SU-DHL-6 (cell line): Measurements from ENCODE around the gene FAAP100.

Experiments used
- H2AFZ ChIP-seq: fragments of 200-600 bp; sonication (generic); 2 replicates; pipeline ENCODE4 v1.6.1; 2014; ENCODE audit warnings: low read depth, mild to moderate bottlenecking, moderate library complexity, mixed read lengths, antibody characterized with exemption, low read length; ENCODE audit not compliant: severe bottlenecking
- H3F3A ChIP-seq: fragments of 200-600 bp; shearing (Covaris generic); 2 replicates; pipeline ENCODE4 v1.6.0; 2016; ENCODE audit warnings: antibody characterized with exemption, mild to moderate bottlenecking; ENCODE audit not compliant: insufficient read depth
- H3K27ac ChIP-seq: fragments of 200-600 bp; sonication (generic); 2 replicates; pipeline ENCODE4 v1.5.1; 2016; ENCODE audit warnings: low read depth, mild to moderate bottlenecking, low read length, moderate library complexity, mixed read lengths
- H3K27me3 ChIP-seq: fragments of 200-600 bp; sonication (generic), shearing (Covaris generic); 2 replicates; pipeline ENCODE4 v1.6.0; 2014; ENCODE audit warnings: mild to moderate bottlenecking, low read length
- H3K36me3 ChIP-seq: fragments of 200-600 bp; sonication (generic); 2 replicates; pipeline ENCODE4 v1.6.1; 2014; ENCODE audit warnings: mild to moderate bottlenecking, low read length, mixed read lengths
- H3K4me2 ChIP-seq: fragments of 300-600, 200-600 bp; shearing (Covaris generic), sonication (generic); 2 replicates; pipeline ENCODE4 v1.6.0; 2014; ENCODE audit warnings: low read length, low read depth, mild to moderate bottlenecking; ENCODE audit not compliant: poor library complexity, severe bottlenecking
- H3K4me3 ChIP-seq: fragments of 200-600 bp; sonication (generic); 2 replicates; pipeline ENCODE4 v1.5.1; 2014; ENCODE audit warnings: antibody characterized with exemption, low read length, mild to moderate bottlenecking, mixed read lengths; ENCODE audit not compliant: insufficient read depth, poor library complexity, severe bottlenecking
- H3K79me2 ChIP-seq: fragments of 200-600 bp; sonication (generic); 2 replicates; pipeline ENCODE4 v1.6.1; 2014; ENCODE audit warnings: mild to moderate bottlenecking, low read length, moderate library complexity; ENCODE audit not compliant: insufficient read depth
- H3K9ac ChIP-seq: fragments of 200-600 bp; sonication (generic); 2 replicates; pipeline ENCODE4 v1.7.0; 2014; ENCODE audit warnings: mild to moderate bottlenecking, low read length
- H3K9me2 ChIP-seq: fragments of 200-600 bp; sonication (generic); replicated peaks from 2 replicates; pipeline ENCODE4 v1.6.1; 2014; ENCODE audit warnings: low read length; ENCODE audit not compliant: insufficient read depth
- H3K9me3 ChIP-seq: fragments of 200-600 bp; sonication (generic); 2 replicates; pipeline ENCODE4 v1.6.1; 2014; ENCODE audit warnings: low read length, mixed read lengths; ENCODE audit not compliant: insufficient read depth
- H4K20me1 ChIP-seq: fragments of 200-600 bp; sonication (generic); 2 replicates; pipeline ENCODE4 v1.6.1; 2014; ENCODE audit warnings: low read depth, mild to moderate bottlenecking, antibody characterized with exemption, low read length, moderate library complexity, mixed read lengths
- CTCF ChIP-seq: fragments of 200-600 bp; sonication (generic); IDR thresholded peaks from one replicate; pipeline ENCODE4 v1.5.1; 2017; ENCODE audit warnings: antibody characterized with exemption, mild to moderate bottlenecking, low read length, moderate library complexity; ENCODE audit not compliant: insufficient read depth, poor library complexity, severe bottlenecking
- EZH2phosphoT487 ChIP-seq: fragments of 200-600 bp; sonication (generic), shearing (Covaris generic); conservative IDR thresholded peaks from 2 replicates; pipeline ENCODE4 v1.6.1; 2018; ENCODE audit warnings: mild to moderate bottlenecking, antibody characterized with exemption, low read length, moderate library complexity, mixed read lengths

Gene FAAP100

GRCh38 chr17:81577278-81578000 is 25.3 kb upstream of the FAAP100 start:
- H3K4me3 ChIP-seq = no peak overlapping the region
- no peaks in the 10 kb centered on the region for H3K9me3 ChIP-seq
- no peaks in the 10 kb centered on the region for H4K20me1 ChIP-seq
- no peak overlapping the region for H3K27ac ChIP-seq
- no peak overlapping the region for H3K4me2 ChIP-seq
- H3K36me3 ChIP-seq = no peaks in the 10 kb centered on the region
- no peak overlapping the region for H3K9ac ChIP-seq
- H3F3A ChIP-seq = no peaks in the 10 kb centered on the region
- H3K9me2 ChIP-seq = no peaks in the 10 kb centered on the region
- H2AFZ ChIP-seq = no peak overlapping the region
- no peaks in the 10 kb centered on the region for H3K79me2 ChIP-seq
- TF ChIP-seq EZH2phosphoT487 = no peak
- H3K27me3 ChIP-seq = no peaks in the 10 kb centered on the region

GRCh38 chr17:81576621-81577277 is 24.6 kb upstream of the FAAP100 start:
- Histone ChIP-seq H3K36me3 (no peaks in the 10 kb centered on the region), H3K9me2 (no peaks in the 10 kb centered on the region), H4K20me1 (no peaks in the 10 kb centered on the region), H3K9ac (no peak overlapping the region), H3K4me2 (no peak overlapping the region), H2AFZ (no peak overlapping the region), H3K27me3 (no peaks in the 10 kb centered on the region), H3K27ac (no peak overlapping the region), H3K9me3 (no peaks in the 10 kb centered on the region), H3K4me3 (no peak overlapping the region), H3F3A (no peaks in the 10 kb centered on the region), H3K79me2 (no peaks in the 10 kb centered on the region)
- TF ChIP-seq EZH2phosphoT487 (no peak), CTCF (no peak)

- Histone ChIP-seq H2AFZ (no peak overlapping the region), H3K79me2 (no peaks in the 10 kb centered on the region), H3K9me3 (no peaks in the 10 kb centered on the region), H3F3A (no peaks in the 10 kb centered on the region), H4K20me1 (no peaks in the 10 kb centered on the region), H3K9me2 (no peaks in the 10 kb centered on the region), H3K36me3 (no peaks in the 10 kb centered on the region), H3K4me3 (no peak overlapping the region), H3K9ac (no peak overlapping the region), H3K27ac (no peak overlapping the region), H3K4me2 (no peak overlapping the region), H3K27me3 (no peaks in the 10 kb centered on the region)
- TF ChIP-seq EZH2phosphoT487 (no peak), CTCF (no peak)
Observed at GRCh38 chr17:81575836-81576235, 23.7 kb upstream of the FAAP100 start.

- Histone ChIP-seq H3K27ac (no peak overlapping the region), H3K9ac (no peak overlapping the region), H3K9me2 (no peaks in the 10 kb centered on the region), H3K4me3 (no peak overlapping the region), H4K20me1 (no peaks in the 10 kb centered on the region), H3K4me2 (no peak overlapping the region), H3K36me3 (no peaks in the 10 kb centered on the region), H3F3A (no peaks in the 10 kb centered on the region), H2AFZ (no peak overlapping the region), H3K9me3 (no peaks in the 10 kb centered on the region), H3K79me2 (no peaks in the 10 kb centered on the region), H3K27me3 (no peaks in the 10 kb centered on the region)
- TF ChIP-seq EZH2phosphoT487 (no peak), CTCF (no peak)
Observed at GRCh38 chr17:81574643-81574956, 22.4 kb upstream of the FAAP100 start.
